Lower leg skin (tissue), 4 donors: ENCODE measurements around the gene SBNO2. TPM values are rescaled to one million over a fixed set of nuclear protein-coding genes. Genes with fewer than 3 reads are reported as not detected.

Experiments used
- DNase-seq, 2 donors: peaks; one replicate each; pipeline ENCODE4 v3.0.0-alpha.2; 2019; ENCODE audit warnings: low spot score in 2 of 2
- H3K4me3 ChIP-seq: fragments of 200-600 bp; sonication (generic); 2 replicates; pipeline ENCODE4 v1.5.1; 2017; ENCODE audit warnings: mild to moderate bottlenecking, low read depth; ENCODE audit not compliant: poor library complexity, severe bottlenecking
- CTCF ChIP-seq, 3 donors: fragments of 450-650 bp; IDR thresholded peaks; one replicate each; pipeline ENCODE4 v1.5.1; 2016; ENCODE audit warnings: antibody characterized with exemption in 3 of 3, mild to moderate bottlenecking in 3 of 3, moderate library complexity in 2 of 3
- POLR2A ChIP-seq, 2 donors: fragments of 450-650 bp; IDR thresholded peaks; one replicate each; pipeline ENCODE4 v1.6.1; 2016 to 2017; ENCODE audit warnings: antibody characterized with exemption in 2 of 2, mild to moderate bottlenecking in 1 of 2, moderate library complexity in 1 of 2
- whole genome bisulfite sequencing, 2 donors: methylation state at CpG; one replicate each; pipeline ENCODE4 v1.1.5; 2018; 5-methylcytosine and 5-hydroxymethylcytosine counted together
- intact Hi-C: fragments of 100-400 bp; cut with DNase I; formaldehyde crosslinking; loops from one replicate; pipeline ENCODE4 v1.15.0; 2023; ENCODE audit warnings: low total_unique reads
- total RNA-seq, 4 donors: library from RNA; depleted of rRNA; stranded (reverse); fragments of >200 nt; gene quantifications; one replicate each; pipeline ENCODE4 v1.1.0, GENCODE V29; 2016

Gene SBNO2
- total RNA-seq, 4 donors from 2014 or later = 54.8 to 68.6 (median 60.3) TPM

GRCh38 chr19:1085676-1086442 lies 88.2 kb downstream of the SBNO2 start:
- DNase-seq = no peak
- no peak overlapping the region for H3K4me3 ChIP-seq
- TF ChIP-seq CTCF (IDR thresholded peaks at IDR 0.05) (no peak), POLR2A (IDR thresholded peaks at IDR 0.05) (no peak)
- intact Hi-C loops = no loop called here
- 70% methylated on average over 28 to 38 of the region's 38 CpGs for WGBS, 2 donors

GRCh38 chr19:1085053-1085658 lies 88.9 kb downstream of the SBNO2 start:
- TF ChIP-seq CTCF (IDR thresholded peaks at IDR 0.05) = no peak
- TF ChIP-seq POLR2A (IDR thresholded peaks at IDR 0.05) = no peak
- intact Hi-C loops = no loop called here
- 57 to 62% methylated on average over 8 of the region's 8 CpGs for WGBS, 2 donors
- DNase-seq = no peak
- no peak overlapping the region for H3K4me3 ChIP-seq

GRCh38 chr19:1084024-1084868 lies 89.8 kb downstream of the SBNO2 start:
- no peak for DNase-seq
- intact Hi-C loops = no loop called here
- no peak overlapping the region for H3K4me3 ChIP-seq
- no peak for TF ChIP-seq CTCF (IDR thresholded peaks at IDR 0.05)
- no peak for TF ChIP-seq POLR2A (IDR thresholded peaks at IDR 0.05)
- 78 to 83% methylated on average over 42 to 43 of the region's 43 CpGs for WGBS, 2 donors

- no peak for DNase-seq
- no peak for TF ChIP-seq POLR2A (IDR thresholded peaks at IDR 0.05)
- no peak for TF ChIP-seq CTCF (IDR thresholded peaks at IDR 0.05)
- no peak overlapping the region for H3K4me3 ChIP-seq
- WGBS, 2 donors = 80 to 82% methylated on average over 24 to 38 of the region's 59 CpGs
- intact Hi-C loops = no loop called here
Measured at GRCh38 chr19:1082928-1083816, 90.9 kb downstream of the SBNO2 start.
